OCI-LY3 (cell line): ENCODE measurements around the gene MMD2.
"Not testable (repeated sequence)": the region's sequence is repeated elsewhere in the genome, so short reads cannot be mapped to it uniquely, and the experiment has no call there.

Experiments used
- H2AFZ ChIP-seq: fragments of 200-600, 300-600 bp; shearing (Covaris generic); 2 replicates; pipeline ENCODE4 v1.6.0; 2014; ENCODE audit warnings: antibody characterized with exemption, low read depth, low read length
- H3K27ac ChIP-seq: fragments of 200-600, 300-600 bp; sonication (generic); 2 replicates; pipeline ENCODE4 v1.5.1; 2014; ENCODE audit warnings: mild to moderate bottlenecking, low read length, moderate library complexity, mixed read lengths
- H3K27me3 ChIP-seq: fragments of 200-600, 300-600 bp; sonication (generic); 2 replicates; pipeline ENCODE4 v1.6.1; 2014; ENCODE audit warnings: low read depth, low read length, mixed read lengths
- H3K36me3 ChIP-seq: fragments of 200-600, 300-600 bp; sonication (generic); replicated peaks from 2 replicates; pipeline ENCODE3; 2014; ENCODE audit warnings: low read depth, low read length, mixed read lengths
- H3K4me1 ChIP-seq: fragments of 300-600, 200-600 bp; sonication (generic); 2 replicates; pipeline ENCODE4 v1.6.1; 2014; ENCODE audit warnings: low read length, mixed read lengths
- H3K4me2 ChIP-seq: fragments of 200-600, 300-600 bp; sonication (generic); 2 replicates; pipeline ENCODE4 v1.6.1; 2014; ENCODE audit warnings: low read length, mixed read lengths
- H3K4me3 ChIP-seq: fragments of 300-600, 200-600 bp; sonication (generic); 2 replicates; pipeline ENCODE4 v1.5.1; 2014; ENCODE audit warnings: antibody characterized with exemption, mild to moderate bottlenecking, low read length, moderate library complexity
- H3K79me2 ChIP-seq: fragments of 300-600, 200-600 bp; shearing (Covaris generic); 2 replicates; pipeline ENCODE4 v1.6.1; 2014; ENCODE audit warnings: mild to moderate bottlenecking, low read length, mixed read lengths
- H3K9ac ChIP-seq: fragments of 300-600, 200-600 bp; shearing (Covaris generic); 2 replicates; pipeline ENCODE4 v1.6.0; 2014; ENCODE audit warnings: mild to moderate bottlenecking, low read length, moderate library complexity
- H3K9me3 ChIP-seq: fragments of 200-600, 300-600 bp; shearing (Covaris generic); 2 replicates; pipeline ENCODE4 v1.6.1; 2014; ENCODE audit warnings: low read length, mixed read lengths; ENCODE audit not compliant: insufficient read depth
- H4K20me1 ChIP-seq: fragments of 200-600, 300-600 bp; sonication (generic); 2 replicates; pipeline ENCODE4 v1.6.1; 2016; ENCODE audit warnings: low read length, mixed read lengths; ENCODE audit not compliant: insufficient read depth
- CTCF ChIP-seq: fragments of 200-600, 300-600 bp; sonication (generic); IDR thresholded peaks from 2 replicates; pipeline ENCODE4 v1.5.1; 2014; ENCODE audit warnings: antibody characterized with exemption, low read length, low read depth
- EZH2phosphoT487 ChIP-seq: fragments of 200-600 bp; shearing (Covaris generic); IDR thresholded peaks from 2 replicates; pipeline ENCODE4 v1.6.1; 2018; ENCODE audit warnings: antibody characterized with exemption, mixed run types, low read depth

The MMD2 gene

GRCh38 chr7:4995429-4995969 is 36.5 kb upstream of the MMD2 start:
- no peaks in the 10 kb centered on the region for H3K9me3 ChIP-seq
- TF ChIP-seq CTCF: no peak
- TF ChIP-seq EZH2phosphoT487: no peak
- no peaks in the 10 kb centered on the region for H3K27me3 ChIP-seq
- no peak overlapping the region for H3K27ac ChIP-seq
- H3K9ac ChIP-seq: no peak overlapping the region
- H2AFZ ChIP-seq: no peak overlapping the region
- H3K4me2 ChIP-seq: no peak overlapping the region
- peaks cover 9% of the 10 kb centered on the region for H3K4me1 ChIP-seq
- H3K4me3 ChIP-seq: no peak overlapping the region
- H4K20me1 ChIP-seq: 0 out of 2 replicates have a peak, but pooled peaks cover 2% of the 10 kb centered on the region
- no peaks in the 10 kb centered on the region for H3K79me2 ChIP-seq
- H3K36me3 ChIP-seq: no peaks in the 10 kb centered on the region

- no peaks in the 10 kb centered on the region for H3K27me3 ChIP-seq
- no peak overlapping the region for H3K9ac ChIP-seq
- no peaks in the 10 kb centered on the region for H3K36me3 ChIP-seq
- no peak overlapping the region for H2AFZ ChIP-seq
- H3K4me3 ChIP-seq: no peak overlapping the region
- H3K27ac ChIP-seq: no peak overlapping the region
- H3K79me2 ChIP-seq: no peaks in the 10 kb centered on the region
- no peak overlapping the region for H3K4me2 ChIP-seq
- no peaks in the 10 kb centered on the region for H3K9me3 ChIP-seq
- H4K20me1 ChIP-seq: 0 out of 2 replicates have a peak, but pooled peaks cover 2% of the 10 kb centered on the region
- no peak for TF ChIP-seq CTCF
- no peak for TF ChIP-seq EZH2phosphoT487
- peaks cover 9% of the 10 kb centered on the region for H3K4me1 ChIP-seq
Measured at GRCh38 chr7:4993471-4993870, 34.5 kb upstream of the MMD2 start.

GRCh38 chr7:4982741-4983140 is 23.8 kb upstream of the MMD2 start:
- not testable (repeated sequence) for H4K20me1 ChIP-seq, H3K27me3 ChIP-seq, H3K4me3 ChIP-seq, H3K9ac ChIP-seq, H3K27ac ChIP-seq, H2AFZ ChIP-seq, H3K9me3 ChIP-seq, H3K36me3 ChIP-seq, H3K4me2 ChIP-seq, H3K4me1 ChIP-seq, H3K79me2 ChIP-seq

- H2AFZ ChIP-seq, H3K36me3 ChIP-seq, H3K4me1 ChIP-seq, H3K4me2 ChIP-seq, H3K27ac ChIP-seq, H3K79me2 ChIP-seq, H3K27me3 ChIP-seq, H3K9ac ChIP-seq, H3K4me3 ChIP-seq, H3K9me3 ChIP-seq, H4K20me1 ChIP-seq: not testable (repeated sequence)
Measured at GRCh38 chr7:4981295-4981890, 22.4 kb upstream of the MMD2 start.

- not testable (repeated sequence) for H3K9me3 ChIP-seq, H4K20me1 ChIP-seq, H3K4me1 ChIP-seq, H3K9ac ChIP-seq, H2AFZ ChIP-seq, H3K4me3 ChIP-seq, H3K27ac ChIP-seq, H3K27me3 ChIP-seq, H3K36me3 ChIP-seq, H3K4me2 ChIP-seq
- peaks cover 14% of the 10 kb centered on the region for H3K79me2 ChIP-seq
Measured at GRCh38 chr7:4975626-4976025, 16.6 kb upstream of the MMD2 start.
